PC-3 (cell line): ENCODE measurements around the gene PRDX5. TPM values are rescaled to one million over a fixed set of nuclear protein-coding genes. Genes with fewer than 3 reads are reported as not detected.

Experiments used
- ATAC-seq: fragments of 200-7000 bp; cut with Tn5 transposase; 2 replicates; pipeline ENCODE4 v1.9.1; 2020; ENCODE audit warnings: mild to moderate bottlenecking, moderate library complexity
- BruUV-seq: library from RNA; stranded (reverse); fragments of 400-500 nt; replicated peaks from 2 replicates; lab custom pipeline; 2021; lab: Mats Ljungman, UMichigan
- CTCF ChIA-PET: fragments of 300-600 bp; sonication (Branson Sonifier 250); formaldehyde crosslinking; loops from one replicate; lab custom pipeline; 2022; ENCODE audit warnings: antibody characterized with exemption; lab: Charles Lee
- POLR2A ChIA-PET: fragments of 300-600 bp; sonication (Branson Sonifier 250); formaldehyde crosslinking; loops from one replicate; lab custom pipeline; 2022; ENCODE audit warnings: antibody characterized with exemption; ENCODE audit not compliant: unreplicated experiment; lab: Charles Lee
- DNase-seq: peaks from one replicate; pipeline ENCODE4 v3.0.0-alpha.2; 2015
- H2AFZ ChIP-seq: fragments of 300-600 bp; sonication (generic); 2 replicates; pipeline ENCODE4 v1.6.0; 2016; ENCODE audit warnings: antibody characterized with exemption, low read length
- H3F3A ChIP-seq: fragments of 300-600 bp; sonication (generic); one replicate; pipeline ENCODE4 v1.6.0; 2017; ENCODE audit warnings: antibody characterized with exemption, low read length, control low read depth, mild to moderate bottlenecking; ENCODE audit not compliant: unreplicated experiment
- H3K27ac ChIP-seq: fragments of 300-600 bp; sonication (generic); 2 replicates; pipeline ENCODE4 v1.5.1; 2016; ENCODE audit warnings: mild to moderate bottlenecking, low read length
- H3K27me3 ChIP-seq: fragments of 300-600 bp; sonication (generic); 2 replicates; pipeline ENCODE4 v1.6.1; 2016; ENCODE audit warnings: low read length, mixed read lengths
- H3K36me3 ChIP-seq: fragments of 300-600 bp; sonication (generic); 2 replicates; pipeline ENCODE4 v1.6.1; 2016; ENCODE audit warnings: low read depth, mixed run types, low read length, mixed read lengths
- H3K4me1 ChIP-seq: fragments of 300-600 bp; sonication (generic); 2 replicates; pipeline ENCODE4 v1.5.1; 2016; ENCODE audit warnings: low read length; ENCODE audit not compliant: insufficient read depth
- H3K4me2 ChIP-seq: fragments of 300-600 bp; sonication (generic); 2 replicates; pipeline ENCODE4 v1.6.0; 2016; ENCODE audit warnings: low read length
- H3K4me3 ChIP-seq: fragments of 300-600 bp; sonication (generic); 2 replicates; pipeline ENCODE4 v1.5.1; 2016; ENCODE audit warnings: mild to moderate bottlenecking, low read length, mixed read lengths
- H3K79me2 ChIP-seq: fragments of 300-600 bp; sonication (generic); 2 replicates; pipeline ENCODE4 v1.6.1; 2017; ENCODE audit warnings: low read length, mixed read lengths
- H3K9ac ChIP-seq: fragments of 300-600 bp; sonication (generic); 2 replicates; pipeline ENCODE4 v1.6.0; 2016; ENCODE audit warnings: mild to moderate bottlenecking, low read length
- H3K9me2 ChIP-seq: fragments of 300-600 bp; sonication (generic); replicated peaks from 2 replicates; pipeline ENCODE4 v1.6.1; 2016; ENCODE audit warnings: mixed run types, low read length, mixed read lengths
- H3K9me3 ChIP-seq: fragments of 300-600 bp; sonication (generic); 2 replicates; pipeline ENCODE4 v1.6.1; 2016; ENCODE audit warnings: low read length, mixed read lengths
- H4K20me1 ChIP-seq: fragments of 300-600 bp; sonication (generic); 2 replicates; pipeline ENCODE4 v1.6.1; 2016; ENCODE audit warnings: low read length, mixed read lengths
- EZH2 ChIP-seq: fragments of 300-600 bp; sonication (generic); IDR thresholded peaks from one replicate; pipeline ENCODE4 v1.6.1; 2017; ENCODE audit warnings: antibody characterized with exemption, mild to moderate bottlenecking, low read length; ENCODE audit not compliant: unreplicated experiment
- EZH2phosphoT487 ChIP-seq: fragments of 300-600 bp; sonication (generic); IDR thresholded peaks from 2 replicates; pipeline ENCODE4 v1.6.1; 2018; ENCODE audit warnings: mild to moderate bottlenecking, antibody characterized with exemption, low read length, borderline replicate concordance
- intact Hi-C: fragments of 100-400 bp; cut with micrococcal nuclease; formaldehyde crosslinking; loops from 2 replicates; pipeline ENCODE4 v1.9.0; 2023
- total RNA-seq: library from RNA; depleted of rRNA; stranded (reverse); fragments of >200 nt; gene quantifications from 2 replicates; pipeline ENCODE4 v1.2.3, GENCODE V29; 2014
- TF ChIP-seq, protein P1 (sequence below): fragments of 300-600 bp; sonication (generic); conservative IDR thresholded peaks from 2 replicates; pipeline ENCODE4 v1.5.1; 2017; ENCODE audit warnings: antibody characterized with exemption, low read depth, mild to moderate bottlenecking, low read length

PRDX5 gene
- total RNA-seq, 1 experiment from 2014 or later = 467 TPM

DNA sequence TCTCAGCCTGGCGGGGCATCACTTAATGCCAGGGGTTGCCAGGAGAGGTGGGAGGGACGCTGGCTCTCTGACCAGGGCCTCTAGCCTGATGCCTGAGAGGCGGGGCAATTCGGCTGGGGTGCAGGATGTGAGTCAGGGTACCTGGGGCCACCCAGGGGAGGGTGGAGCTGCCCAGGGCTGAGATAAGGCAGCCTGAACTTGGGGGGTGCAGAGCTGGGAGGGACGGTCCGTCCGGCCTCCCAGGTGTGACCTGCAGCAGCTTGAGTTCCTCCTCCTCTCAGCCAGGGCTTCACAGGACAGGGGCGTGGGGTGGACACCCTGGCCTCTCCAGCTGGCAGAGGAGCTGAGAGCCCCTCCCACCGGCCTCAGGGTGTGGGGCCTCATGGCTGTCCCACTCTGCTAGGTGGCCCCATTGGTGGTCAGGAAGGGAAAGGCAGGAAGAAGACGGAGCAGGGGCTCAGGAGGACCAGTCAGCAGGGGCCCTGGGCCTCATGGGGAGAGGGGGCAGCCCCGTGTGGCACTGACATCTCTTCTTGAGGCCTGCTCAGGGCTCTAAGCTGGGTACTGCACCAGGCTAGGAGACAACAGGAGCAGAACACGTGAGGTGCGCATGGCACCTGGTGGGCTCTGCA, 40.1 kb downstream of the PRDX5 start:
- Histone ChIP-seq H4K20me1 (peaks cover 11% of the 10 kb centered on the region; the same call in 1 of the 2 replicates), H3F3A (no peaks in the 10 kb centered on the region), H3K36me3 (peaks cover 16% of the 10 kb centered on the region), H3K27ac (peak overlapping the region; percentile 40), H3K4me2 (peak overlapping the region; percentile 96), H3K9me3 (no peaks in the 10 kb centered on the region), H3K27me3 (no peaks in the 10 kb centered on the region), H3K9ac (peak overlapping the region; percentile 85; the same call in 1 of the 2 replicates), H3K4me3 (peak overlapping the region; percentile 92; the same call in 1 of the 2 replicates), H3K9me2 (no peaks in the 10 kb centered on the region), H2AFZ (peak overlapping the region; percentile 1), H3K79me2 (peaks cover 28% of the 10 kb centered on the region), H3K4me1 (peaks cover 36% of the 10 kb centered on the region)
- BruUV-seq = no TSS peak
- intact Hi-C loops = loop anchor here (5.0 kb wide), 2 partner anchors 89 to 294 kb away; no protein-coding TSS in a partner anchor
- POLR2A ChIA-PET = interaction anchor here (0.5 kb wide), 1 partner anchor 87 kb away, joined by 10 read pairs; no protein-coding TSS in a partner anchor
- CTCF ChIA-PET = interaction anchor here (1.6 to 4.5 kb wide), 2 partner anchors 41 to 92 kb away, joined by 5 to 106 read pairs; partner anchors contain the start of genes PRDX5 and TRMT112
- ATAC-seq (peak; percentile 49), DNase-seq (peak; percentile 81)
- TF ChIP-seq EZH2 (no peak), EZH2phosphoT487 (no peak)
- TF ChIP-seq, protein P1, sequence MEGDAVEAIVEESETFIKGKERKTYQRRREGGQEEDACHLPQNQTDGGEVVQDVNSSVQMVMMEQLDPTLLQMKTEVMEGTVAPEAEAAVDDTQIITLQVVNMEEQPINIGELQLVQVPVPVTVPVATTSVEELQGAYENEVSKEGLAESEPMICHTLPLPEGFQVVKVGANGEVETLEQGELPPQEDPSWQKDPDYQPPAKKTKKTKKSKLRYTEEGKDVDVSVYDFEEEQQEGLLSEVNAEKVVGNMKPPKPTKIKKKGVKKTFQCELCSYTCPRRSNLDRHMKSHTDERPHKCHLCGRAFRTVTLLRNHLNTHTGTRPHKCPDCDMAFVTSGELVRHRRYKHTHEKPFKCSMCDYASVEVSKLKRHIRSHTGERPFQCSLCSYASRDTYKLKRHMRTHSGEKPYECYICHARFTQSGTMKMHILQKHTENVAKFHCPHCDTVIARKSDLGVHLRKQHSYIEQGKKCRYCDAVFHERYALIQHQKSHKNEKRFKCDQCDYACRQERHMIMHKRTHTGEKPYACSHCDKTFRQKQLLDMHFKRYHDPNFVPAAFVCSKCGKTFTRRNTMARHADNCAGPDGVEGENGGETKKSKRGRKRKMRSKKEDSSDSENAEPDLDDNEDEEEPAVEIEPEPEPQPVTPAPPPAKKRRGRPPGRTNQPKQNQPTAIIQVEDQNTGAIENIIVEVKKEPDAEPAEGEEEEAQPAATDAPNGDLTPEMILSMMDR = no peak

DNA sequence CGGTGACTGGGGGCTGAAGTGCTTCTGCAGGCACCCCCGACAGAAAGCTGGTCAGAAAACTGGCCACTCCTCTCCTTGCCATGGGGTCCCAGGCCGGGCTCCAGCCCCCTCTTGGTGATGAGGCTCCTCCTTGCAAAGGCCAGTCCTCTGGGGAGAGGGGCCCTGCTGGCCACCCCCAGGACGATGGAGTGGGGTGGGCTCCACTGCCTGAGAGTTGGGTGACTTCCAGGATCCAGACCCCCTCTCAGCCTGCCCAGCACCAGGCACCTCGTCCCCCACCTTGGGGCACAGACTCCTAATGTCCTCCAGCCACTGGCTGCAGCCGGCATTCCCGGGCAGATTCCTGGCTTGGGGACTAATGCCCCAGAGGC, 40.6 kb downstream of the PRDX5 start:
- ChIA-PET POLR2A (interaction anchor here (0.5 kb wide), 1 partner anchor 87 kb away, joined by 10 read pairs; no protein-coding TSS in a partner anchor), CTCF (interaction anchor here (1.6 to 4.5 kb wide), 2 partner anchors 41 to 91 kb away, joined by 5 to 106 read pairs; partner anchors contain the start of genes PRDX5 and TRMT112)
- peak overlapping the region; percentile 69 for H2AFZ ChIP-seq

More for the DNA sequence above, 40.6 kb downstream of the PRDX5 start:
- Histone ChIP-seq H3F3A (no peaks in the 10 kb centered on the region), H3K9me3 (no peaks in the 10 kb centered on the region), H3K4me2 (peak overlapping the region; percentile 96), H4K20me1 (peaks cover 11% of the 10 kb centered on the region; the same call in 1 of the 2 replicates), H3K27me3 (no peaks in the 10 kb centered on the region), H3K36me3 (peaks cover 19% of the 10 kb centered on the region), H3K4me3 (peak overlapping the region; percentile 92), H3K27ac (peak overlapping the region; percentile 40), H3K9ac (peak overlapping the region; percentile 85), H3K79me2 (peaks cover 28% of the 10 kb centered on the region), H3K4me1 (peaks cover 36% of the 10 kb centered on the region), H3K9me2 (no peaks in the 10 kb centered on the region)
- DNase-seq (no peak), ATAC-seq (peak; percentile 6)
- no peak for TF ChIP-seq EZH2
- TF ChIP-seq, protein P1 = no peak
- no peak for TF ChIP-seq EZH2phosphoT487
- intact Hi-C loops = loop anchor here (5.0 kb wide), 2 partner anchors 89 to 294 kb away; no protein-coding TSS in a partner anchor
- TSS peak; percentile 87 for BruUV-seq
